ENCODE measurements around the gene LMNTD1. TPM values are rescaled to one million over a fixed set of nuclear protein-coding genes. Genes with fewer than 3 reads are reported as not detected.

LMNTD1 gene
- total and polyA plus RNA-seq, 11 donors, result 0.69 TPM; not detected in 10

- Histone ChIP-seq H3K27me3 (no peaks in the 10 kb centered on the region), H3K4me1 (peaks cover 0 to 15% (median 0%) of the 10 kb centered on the region in 12 donors), H3K27ac (no peak overlapping the region), H3K9me3 (peaks cover 0 to 7% (median 0%) of the 10 kb centered on the region in 12 donors), H3K36me3 (no peaks in the 10 kb centered on the region), H3K4me3 (no peak overlapping the region)
- intact Hi-C loops (cut with DNase I), result loop anchor here in 2 of 10 donors (10.0 kb wide), 2 partner anchors 429 to 439 kb away; no protein-coding TSS in a partner anchor
- DNase-seq (no peak), ATAC-seq (no peak)
- TF ChIP-seq, protein P1, sequence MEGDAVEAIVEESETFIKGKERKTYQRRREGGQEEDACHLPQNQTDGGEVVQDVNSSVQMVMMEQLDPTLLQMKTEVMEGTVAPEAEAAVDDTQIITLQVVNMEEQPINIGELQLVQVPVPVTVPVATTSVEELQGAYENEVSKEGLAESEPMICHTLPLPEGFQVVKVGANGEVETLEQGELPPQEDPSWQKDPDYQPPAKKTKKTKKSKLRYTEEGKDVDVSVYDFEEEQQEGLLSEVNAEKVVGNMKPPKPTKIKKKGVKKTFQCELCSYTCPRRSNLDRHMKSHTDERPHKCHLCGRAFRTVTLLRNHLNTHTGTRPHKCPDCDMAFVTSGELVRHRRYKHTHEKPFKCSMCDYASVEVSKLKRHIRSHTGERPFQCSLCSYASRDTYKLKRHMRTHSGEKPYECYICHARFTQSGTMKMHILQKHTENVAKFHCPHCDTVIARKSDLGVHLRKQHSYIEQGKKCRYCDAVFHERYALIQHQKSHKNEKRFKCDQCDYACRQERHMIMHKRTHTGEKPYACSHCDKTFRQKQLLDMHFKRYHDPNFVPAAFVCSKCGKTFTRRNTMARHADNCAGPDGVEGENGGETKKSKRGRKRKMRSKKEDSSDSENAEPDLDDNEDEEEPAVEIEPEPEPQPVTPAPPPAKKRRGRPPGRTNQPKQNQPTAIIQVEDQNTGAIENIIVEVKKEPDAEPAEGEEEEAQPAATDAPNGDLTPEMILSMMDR (IDR thresholded peaks at IDR 0.05), result no peak
- TF ChIP-seq POLR2A (IDR thresholded peaks at IDR 0.05), result no peak
- WGBS, 4 donors, result 78 to 86% (median 83%) methylated on average over 5 of the region's 5 CpGs
Measured at GRCh38 chr12:25585662-25586061, 32.6 kb upstream of the LMNTD1 start.

GRCh38 chr12:25585021-25585523 is 32.0 kb upstream of the LMNTD1 start:
- TF ChIP-seq, protein P1 (IDR thresholded peaks at IDR 0.05), result no peak
- no peak for TF ChIP-seq POLR2A (IDR thresholded peaks at IDR 0.05)
- DNase-seq (peak in 1 of 5 donors; percentile 30), ATAC-seq (peak in 3 of 4 donors; percentile 26 to 72 (median 72))
- intact Hi-C loops (cut with DNase I), result loop anchor here in 2 of 10 donors (10.0 kb wide), 2 partner anchors 430 to 440 kb away; no protein-coding TSS in a partner anchor
- Histone ChIP-seq H3K4me1 (peaks cover 0 to 15% (median 0%) of the 10 kb centered on the region in 12 donors), H3K27me3 (no peaks in the 10 kb centered on the region), H3K36me3 (no peaks in the 10 kb centered on the region), H3K27ac (no peak overlapping the region), H3K4me3 (no peak overlapping the region), H3K9me3 (peaks cover 0 to 7% (median 0%) of the 10 kb centered on the region in 12 donors)
- WGBS, 4 donors, result 14 to 39% (median 30%) methylated on average over 2 of the region's 2 CpGs

- WGBS, 4 donors, result 42 to 55% (median 48%) methylated on average over 5 of the region's 5 CpGs
- Histone ChIP-seq H3K27ac (no peak overlapping the region), H3K36me3 (no peaks in the 10 kb centered on the region), H3K4me3 (no peak overlapping the region), H3K9me3 (peaks cover 0 to 7% (median 0%) of the 10 kb centered on the region in 12 donors), H3K27me3 (no peaks in the 10 kb centered on the region), H3K4me1 (peaks cover 0 to 15% (median 0%) of the 10 kb centered on the region in 12 donors)
- DNase-seq (no peak), ATAC-seq (no peak)
- TF ChIP-seq, protein P1 (IDR thresholded peaks at IDR 0.05), result no peak
- TF ChIP-seq POLR2A (IDR thresholded peaks at IDR 0.05), result no peak
- intact Hi-C loops (cut with DNase I), result loop anchor here in 2 of 10 donors (10.0 kb wide), 2 partner anchors 430 to 440 kb away; no protein-coding TSS in a partner anchor
Measured at GRCh38 chr12:25584596-25584995, 31.5 kb upstream of the LMNTD1 start.

DNA sequence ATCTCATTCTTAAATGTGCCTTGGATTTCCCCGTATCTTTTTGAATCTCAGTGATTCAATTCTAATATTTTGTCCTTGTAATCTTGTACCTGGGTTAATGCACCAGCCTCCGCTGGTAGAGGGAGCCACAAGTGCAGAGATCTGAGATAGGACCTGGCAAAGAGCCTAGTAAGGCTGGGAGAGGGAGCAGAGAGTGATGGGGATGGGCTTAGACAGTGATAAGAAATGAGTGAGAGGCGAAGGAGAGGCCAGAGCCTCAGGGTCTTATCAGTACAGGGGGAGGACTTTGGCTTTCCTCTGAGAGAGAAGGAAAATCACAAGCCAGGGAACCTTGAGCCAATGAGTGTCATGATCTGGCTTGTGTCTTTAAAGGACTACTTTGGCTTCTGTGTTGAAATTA is 30.5 kb upstream of the LMNTD1 start:
- Histone ChIP-seq H3K4me3 (no peak overlapping the region), H3K27me3 (no peaks in the 10 kb centered on the region), H3K36me3 (no peaks in the 10 kb centered on the region), H3K9me3 (peaks cover 0 to 7% (median 0%) of the 10 kb centered on the region in 12 donors), H3K4me1 (peaks cover 0 to 15% (median 0%) of the 10 kb centered on the region in 12 donors), H3K27ac (no peak overlapping the region)
- ATAC-seq, result peak in 3 of 4 donors; percentile 41 to 84 (median 43)
- 12 to 15% (median 12%) methylated on average over 3 of the region's 3 CpGs for WGBS, 4 donors
- peak in 2 of 5 donors; percentile 14 to 30 for DNase-seq
- TF ChIP-seq, protein P1 (IDR thresholded peaks at IDR 0.05), result peak in 5 of 12 donors; percentile 6 to 27 (median 18)
- no peak for TF ChIP-seq POLR2A (IDR thresholded peaks at IDR 0.05)
- intact Hi-C loops (cut with DNase I), result loop anchor here in 2 of 10 donors (10.0 kb wide), 2 partner anchors 431 to 441 kb away; no protein-coding TSS in a partner anchor
